Ectodermal cell (in vitro differentiated cells): ENCODE results near the gene COPG2.

Source experiments
- H3K27ac ChIP-seq: 2 replicates; pipeline ENCODE4 v1.7.0; 2013; ENCODE audit warnings: mild to moderate bottlenecking, low read depth, low read length; ENCODE audit not compliant: insufficient read depth, poor library complexity, severe bottlenecking
- H3K27me3 ChIP-seq: 2 replicates; pipeline ENCODE4 v1.7.0; 2013; ENCODE audit warnings: mild to moderate bottlenecking, low read length; ENCODE audit not compliant: insufficient read depth, control insufficient read depth, poor library complexity, severe bottlenecking
- H3K36me3 ChIP-seq: one replicate; pipeline ENCODE4 v1.7.0; 2013; ENCODE audit warnings: low read length; ENCODE audit not compliant: control insufficient read depth, insufficient read depth
- H3K4me1 ChIP-seq: one replicate; pipeline ENCODE4 v1.7.0; 2013; ENCODE audit warnings: low read length; ENCODE audit not compliant: control insufficient read depth, insufficient read depth
- H3K4me3 ChIP-seq: 2 replicates; pipeline ENCODE4 v1.7.0; 2013; ENCODE audit warnings: low read depth, low read length, control low read depth; ENCODE audit not compliant: insufficient read depth
- H3K9me3 ChIP-seq: 2 replicates; pipeline ENCODE4 v1.7.0; 2013; ENCODE audit warnings: mild to moderate bottlenecking, low read length, moderate library complexity; ENCODE audit not compliant: control insufficient read depth
- WGBS, 2 experiments: methylation state at CpG; one replicate each; pipeline ENCODE4 v1.1.7; 2013; ENCODE audit warnings: missing lambda C conversion rate in 2 of 2; 5-methylcytosine and 5-hydroxymethylcytosine counted together

Gene COPG2

DNA sequence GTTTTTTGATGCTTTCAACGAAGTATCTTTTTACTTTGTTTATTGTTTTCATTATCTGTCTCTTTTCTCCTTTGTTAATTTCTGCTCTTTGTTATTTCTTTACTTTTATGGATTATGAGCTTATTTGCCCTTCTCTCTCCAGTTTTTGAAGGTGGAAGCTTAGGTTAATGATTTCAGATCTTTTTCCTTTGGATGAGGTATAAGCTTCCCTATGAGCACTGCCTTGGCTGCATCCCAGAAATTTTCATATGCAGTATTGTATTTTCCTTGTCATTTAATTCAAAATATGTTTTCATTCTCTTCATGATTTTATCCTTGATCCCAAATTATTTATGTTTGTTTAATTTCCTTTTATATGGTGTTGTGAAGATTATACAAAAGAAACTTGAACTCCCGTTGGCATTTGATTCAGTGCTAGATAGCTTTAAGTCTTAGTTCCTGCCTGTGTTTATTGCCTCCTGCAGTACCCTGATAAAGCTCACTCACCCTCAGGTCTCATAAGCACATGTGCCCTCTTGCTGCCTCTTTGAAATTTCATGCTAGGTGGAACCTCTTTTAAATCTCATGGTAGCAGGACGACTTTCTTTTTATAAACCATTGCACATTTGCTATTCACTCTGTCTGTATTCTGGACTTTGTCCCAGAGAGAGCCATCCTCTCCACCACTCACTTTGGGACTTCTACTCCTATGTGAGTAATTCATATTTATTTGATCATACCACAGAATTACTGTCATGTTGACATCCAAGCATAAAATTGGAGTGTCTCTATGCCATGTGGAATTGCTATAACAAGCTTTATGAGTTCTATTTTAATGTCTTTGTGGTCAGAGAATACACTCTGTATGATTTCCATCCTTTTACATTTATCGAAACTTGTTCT lies 204.8 kb downstream of the COPG2 start:
- no peaks in the 10 kb centered on the region for H3K27me3 ChIP-seq

DNA sequence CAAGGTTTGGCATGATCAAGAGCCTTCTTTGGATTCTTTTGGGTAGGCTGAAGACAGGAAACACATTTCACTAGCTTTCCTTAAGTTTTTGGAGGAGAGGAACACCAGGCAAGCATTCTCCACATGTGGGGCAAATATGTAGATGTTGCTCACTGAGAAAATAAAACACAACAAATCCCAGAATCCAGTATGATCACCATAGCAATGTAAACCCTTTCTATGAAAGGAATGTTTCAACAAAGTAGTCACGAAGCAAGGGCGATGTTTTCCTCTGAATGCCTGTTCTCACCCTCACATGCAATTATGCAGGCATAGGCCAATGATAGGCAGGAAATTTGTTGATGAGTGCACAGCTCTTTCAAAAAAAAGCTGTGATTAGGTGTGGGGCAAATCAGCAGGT lies 207.3 kb downstream of the COPG2 start:
- H3K4me1 ChIP-seq: no peaks in the 10 kb centered on the region
- no peak overlapping the region for H3K27ac ChIP-seq
- H3K36me3 ChIP-seq: no peaks in the 10 kb centered on the region
- no peaks in the 10 kb centered on the region for H3K9me3 ChIP-seq
- WGBS, 2 experiments: 97 to 98% methylated on average over 2 of the region's 2 CpGs
- no peak overlapping the region for H3K4me3 ChIP-seq
- H3K27me3 ChIP-seq: no peaks in the 10 kb centered on the region

More for the DNA sequence above, 204.8 kb downstream of the COPG2 start:
- Histone ChIP-seq H3K4me1 (no peaks in the 10 kb centered on the region), H3K4me3 (no peak overlapping the region), H3K9me3 (no peaks in the 10 kb centered on the region), H3K27ac (no peak overlapping the region), H3K36me3 (no peaks in the 10 kb centered on the region)
- WGBS, 2 experiments: 88 to 94% methylated on average over 3 to 4 of the region's 4 CpGs

DNA sequence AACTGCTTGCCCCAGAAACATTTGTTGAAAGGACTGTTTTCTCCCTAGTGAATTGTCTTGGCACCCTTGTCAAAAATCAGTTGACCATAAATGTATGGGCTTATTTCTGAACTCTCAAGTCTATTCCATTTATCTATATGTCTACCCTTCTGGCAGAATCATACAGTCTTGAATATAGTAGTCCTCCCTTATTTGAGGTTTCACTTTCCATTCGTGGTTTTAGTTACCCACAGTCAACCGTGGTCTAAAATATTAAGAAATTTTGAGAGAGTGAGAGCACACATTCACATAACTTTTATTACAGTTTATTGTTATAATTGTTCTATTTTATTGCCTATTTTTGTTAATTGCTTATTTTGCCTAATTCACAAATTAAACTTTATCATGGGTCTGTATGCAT lies 210.3 kb downstream of the COPG2 start:
- Histone ChIP-seq H3K4me3 (no peak overlapping the region), H3K27me3 (no peaks in the 10 kb centered on the region), H3K4me1 (no peaks in the 10 kb centered on the region), H3K9me3 (no peaks in the 10 kb centered on the region), H3K36me3 (no peaks in the 10 kb centered on the region), H3K27ac (no peak overlapping the region)
- 100% methylated on average over 1 to 2 of the region's 2 CpGs for WGBS, 2 experiments
